Stimulated activated naive CD8-positive, alpha-beta T cell treated with anti-CD3 and anti-CD28 coated beads, Interleukin-15, Interleukin-2, amounts not matched to agents 100 ng/mL and 50 ng/mL, for 24 hours (primary cell): ENCODE results near the gene IL31.
"Not testable (repeated sequence)": the region's sequence is repeated elsewhere in the genome, so short reads cannot be mapped to it uniquely, and the experiment has no call there.

ENCODE experiments used
- H3K27ac Mint-ChIP-seq: one replicate; pipeline ENCODE4 v1.8.0; 2021; ENCODE audit warnings: mild to moderate bottlenecking, mixed read lengths
- H3K27me3 Mint-ChIP-seq: one replicate; pipeline ENCODE4 v1.8.0; 2021; ENCODE audit warnings: mixed read lengths
- H3K36me3 Mint-ChIP-seq: one replicate; pipeline ENCODE4 v1.8.0; 2021; ENCODE audit warnings: low read depth, mixed read lengths
- H3K4me1 Mint-ChIP-seq: one replicate; pipeline ENCODE4 v1.8.0; 2021; ENCODE audit warnings: low read depth, mixed read lengths
- H3K4me3 Mint-ChIP-seq: one replicate; pipeline ENCODE4 v1.8.0; 2021; ENCODE audit warnings: mild to moderate bottlenecking, mixed read lengths
- H3K9me3 Mint-ChIP-seq: one replicate; pipeline ENCODE4 v1.8.0; 2021; ENCODE audit warnings: mixed read lengths

IL31 gene

DNA sequence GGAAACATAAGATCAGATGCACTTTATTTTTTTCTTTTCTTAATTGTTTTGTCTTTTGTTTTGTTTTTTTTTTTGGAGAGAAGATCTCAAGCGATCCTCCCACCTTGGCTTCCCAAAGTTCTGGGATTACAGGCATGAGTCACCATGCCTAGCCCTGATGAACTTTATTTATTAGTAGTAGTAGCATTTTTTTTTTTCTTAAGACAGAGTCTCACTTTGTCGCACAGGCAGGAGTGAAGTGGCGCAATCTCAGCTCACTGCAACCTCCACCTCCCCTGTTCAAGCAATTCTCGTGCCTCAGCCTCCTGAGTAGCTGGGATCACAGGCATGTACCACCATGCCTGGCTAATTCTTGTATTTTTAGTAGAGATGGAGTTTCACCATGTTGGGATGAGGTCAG lies 2.5 kb upstream of the IL31 start:
- not testable (repeated sequence) for H3K27ac Mint-ChIP-seq, H3K4me3 Mint-ChIP-seq, H3K9me3 Mint-ChIP-seq, H3K27me3 Mint-ChIP-seq, H3K36me3 Mint-ChIP-seq
- peaks cover 17% of the 10 kb centered on the region for H3K4me1 Mint-ChIP-seq

- Mint-ChIP-seq H3K4me3 (no peak overlapping the region), H3K4me1 (peaks cover 13% of the 10 kb centered on the region), H3K36me3 (no peaks in the 10 kb centered on the region), H3K27me3 (peaks cover 10% of the 10 kb centered on the region), H3K27ac (no peak overlapping the region), H3K9me3 (no peaks in the 10 kb centered on the region)
These were observed 1.6 kb downstream of the IL31 start for GRCh38 chr12:122172262-122172939.

GRCh38 chr12:122171399-122171798 lies 2.6 kb downstream of the IL31 start:
- H3K9me3 Mint-ChIP-seq: no peaks in the 10 kb centered on the region
- H3K27ac Mint-ChIP-seq: no peak overlapping the region
- no peaks in the 10 kb centered on the region for H3K36me3 Mint-ChIP-seq

GRCh38 chr12:122168492-122168891 lies 5.5 kb downstream of the IL31 start:
- Mint-ChIP-seq H3K27ac (no peak overlapping the region), H3K4me1 (peaks cover 8% of the 10 kb centered on the region), H3K4me3 (no peak overlapping the region), H3K36me3 (no peaks in the 10 kb centered on the region), H3K9me3 (no peaks in the 10 kb centered on the region), H3K27me3 (peaks cover 3% of the 10 kb centered on the region)

More at GRCh38 chr12:122171399-122171798, 2.6 kb downstream of the IL31 start:
- H3K4me3 Mint-ChIP-seq: no peak overlapping the region
- peaks cover 10% of the 10 kb centered on the region for H3K27me3 Mint-ChIP-seq
- H3K4me1 Mint-ChIP-seq: peaks cover 15% of the 10 kb centered on the region

DNA sequence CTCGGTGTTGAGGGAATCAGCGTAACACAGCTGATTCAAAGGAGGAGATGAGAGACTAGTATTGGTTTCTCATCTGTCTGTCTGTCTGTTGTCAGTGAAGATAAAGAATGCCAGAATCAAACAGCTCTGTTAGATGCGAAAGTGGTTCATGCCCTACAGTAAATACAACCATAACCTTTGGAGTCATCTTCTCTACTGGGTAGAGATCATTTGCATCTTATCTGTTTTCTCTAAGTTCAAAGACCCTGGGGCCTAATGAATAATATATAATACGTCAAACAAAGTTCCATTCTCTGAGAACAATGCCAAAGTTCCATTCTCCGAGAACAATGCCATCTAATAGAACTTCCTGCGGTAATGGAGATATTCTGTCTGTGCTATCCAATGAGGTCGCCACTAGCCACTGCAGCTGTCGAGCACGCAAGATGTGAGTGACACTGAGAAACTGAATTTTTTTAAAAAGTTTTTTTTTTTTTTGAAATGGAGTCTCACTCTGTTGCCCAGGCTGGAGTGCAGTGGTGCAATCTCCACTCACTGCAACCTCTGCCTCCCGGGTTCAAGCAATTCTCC lies 6.6 kb downstream of the IL31 start:
- Mint-ChIP-seq H3K4me3 (no peak overlapping the region), H3K27ac (no peak overlapping the region), H3K4me1 (peaks cover 14% of the 10 kb centered on the region), H3K36me3 (no peaks in the 10 kb centered on the region), H3K9me3 (no peaks in the 10 kb centered on the region), H3K27me3 (peaks cover 3% of the 10 kb centered on the region)

DNA sequence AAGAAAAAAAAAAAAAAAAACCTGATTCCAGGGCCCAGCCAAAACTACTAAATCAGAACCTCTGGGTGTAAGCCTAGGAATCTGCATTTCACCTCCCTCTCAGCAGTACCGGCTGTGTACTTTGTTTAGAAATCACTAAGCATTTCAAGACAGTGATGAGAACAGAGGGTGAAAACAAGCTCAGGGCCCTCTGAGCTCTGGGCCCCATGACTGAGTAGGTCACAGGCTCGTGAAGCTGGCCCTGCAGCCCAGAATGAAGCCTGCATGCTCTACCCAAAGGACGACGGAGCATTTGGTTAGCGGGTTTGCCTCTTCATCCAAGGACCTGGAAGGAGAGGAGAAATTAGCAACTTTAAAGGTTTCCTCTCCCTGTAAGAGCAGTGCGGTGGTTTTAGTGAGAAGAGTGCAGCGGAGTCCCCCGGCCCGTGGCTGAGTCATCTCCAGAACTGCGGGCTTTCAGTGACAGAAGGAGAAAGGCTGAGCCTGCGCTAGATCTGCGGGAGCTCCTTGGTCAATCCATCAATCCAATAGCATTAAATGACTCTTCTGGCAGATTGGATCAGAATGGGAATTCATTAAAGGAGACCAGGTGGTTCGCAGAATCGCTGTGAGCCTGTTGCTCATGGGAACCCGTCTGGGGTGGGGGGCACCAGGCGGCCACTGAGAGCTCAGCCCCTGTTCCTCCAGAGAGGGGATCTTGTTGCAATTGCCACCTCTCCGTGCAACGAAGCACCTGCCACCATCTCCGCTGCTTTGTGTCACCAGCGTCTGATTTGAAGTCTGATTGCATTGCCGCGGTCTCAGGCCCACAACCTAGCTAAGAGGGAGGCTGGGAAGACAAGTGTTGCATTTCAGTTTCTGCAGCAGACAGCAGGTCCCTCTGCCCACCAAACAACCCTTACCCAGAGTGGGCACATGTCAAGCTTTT lies 7.3 kb downstream of the IL31 start:
- H3K9me3 Mint-ChIP-seq: no peaks in the 10 kb centered on the region
- no peak overlapping the region for H3K27ac Mint-ChIP-seq
- no peaks in the 10 kb centered on the region for H3K36me3 Mint-ChIP-seq
- H3K27me3 Mint-ChIP-seq: peaks cover 3% of the 10 kb centered on the region
- H3K4me3 Mint-ChIP-seq: no peak overlapping the region
- H3K4me1 Mint-ChIP-seq: peaks cover 22% of the 10 kb centered on the region

- H3K27ac Mint-ChIP-seq: no peak overlapping the region
- no peaks in the 10 kb centered on the region for H3K36me3 Mint-ChIP-seq
- H3K4me1 Mint-ChIP-seq: peaks cover 24% of the 10 kb centered on the region
- no peaks in the 10 kb centered on the region for H3K27me3 Mint-ChIP-seq
- H3K9me3 Mint-ChIP-seq: no peaks in the 10 kb centered on the region
- no peak overlapping the region for H3K4me3 Mint-ChIP-seq
These were observed 11.0 kb downstream of the IL31 start for GRCh38 chr12:122162976-122163375.

DNA sequence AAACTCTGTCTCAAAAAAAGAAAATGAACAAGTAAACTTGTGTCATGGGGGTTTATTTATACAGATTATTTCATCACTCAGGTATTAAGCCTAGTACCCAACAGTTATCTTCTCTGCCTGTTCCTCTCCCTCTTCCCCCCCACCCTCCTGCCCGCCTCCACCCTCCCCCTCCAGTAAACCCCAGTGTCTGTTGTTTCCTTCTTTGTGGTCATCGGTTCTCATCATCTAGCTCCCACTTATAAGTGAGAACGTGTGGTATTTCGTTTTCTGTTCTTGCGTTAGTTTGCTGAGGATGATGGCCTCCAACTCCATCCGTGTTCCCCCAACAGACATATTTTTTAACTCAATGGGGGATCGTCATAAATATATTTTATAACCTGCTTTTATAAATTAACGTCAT lies 12.3 kb downstream of the IL31 start:
- Mint-ChIP-seq H3K36me3 (no peaks in the 10 kb centered on the region), H3K9me3 (no peaks in the 10 kb centered on the region), H3K27me3 (no peaks in the 10 kb centered on the region), H3K27ac (no peak overlapping the region), H3K4me3 (no peak overlapping the region), H3K4me1 (peaks cover 21% of the 10 kb centered on the region)

GRCh38 chr12:122160761-122161160 lies 13.3 kb downstream of the IL31 start:
- Mint-ChIP-seq H3K4me3 (no peak overlapping the region), H3K36me3 (no peaks in the 10 kb centered on the region), H3K27ac (no peak overlapping the region), H3K9me3 (no peaks in the 10 kb centered on the region), H3K27me3 (no peaks in the 10 kb centered on the region), H3K4me1 (peaks cover 21% of the 10 kb centered on the region)

- Mint-ChIP-seq H3K36me3 (no peaks in the 10 kb centered on the region), H3K27ac (no peak overlapping the region), H3K27me3 (no peaks in the 10 kb centered on the region), H3K4me3 (no peak overlapping the region), H3K4me1 (peaks cover 18% of the 10 kb centered on the region), H3K9me3 (no peaks in the 10 kb centered on the region)
These were observed 14.1 kb downstream of the IL31 start for GRCh38 chr12:122159882-122160281.

DNA sequence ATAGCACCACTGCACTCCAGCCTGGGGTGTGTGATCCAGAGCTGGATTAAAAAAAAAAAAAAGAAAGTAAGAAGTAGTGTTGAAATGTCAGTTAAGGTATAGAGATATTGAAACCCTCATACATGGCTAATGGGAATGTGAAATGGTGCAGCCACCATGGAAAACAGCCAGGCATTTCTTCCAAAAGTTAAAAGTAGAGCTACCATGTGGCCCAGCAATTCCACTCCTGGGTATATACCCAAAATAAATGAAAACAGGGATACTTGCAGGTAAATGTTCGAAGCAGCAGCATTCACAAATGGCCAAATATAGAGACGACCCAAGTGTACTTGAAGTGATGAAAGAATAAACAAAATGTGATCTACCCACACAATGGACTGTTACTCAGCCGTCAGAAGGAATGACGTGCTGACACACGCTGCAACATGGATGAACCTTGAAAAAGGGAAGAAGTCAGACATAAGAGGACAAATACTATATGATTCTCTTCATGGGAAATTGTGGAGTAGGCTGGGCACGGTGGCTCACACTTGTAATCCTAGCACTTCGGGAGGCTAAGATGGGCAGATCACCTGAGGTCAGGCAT lies 15.2 kb downstream of the IL31 start:
- Mint-ChIP-seq H3K27me3 (no peaks in the 10 kb centered on the region), H3K36me3 (no peaks in the 10 kb centered on the region), H3K9me3 (no peaks in the 10 kb centered on the region), H3K4me1 (peaks cover 17% of the 10 kb centered on the region), H3K27ac (no peak overlapping the region), H3K4me3 (no peak overlapping the region)

DNA sequence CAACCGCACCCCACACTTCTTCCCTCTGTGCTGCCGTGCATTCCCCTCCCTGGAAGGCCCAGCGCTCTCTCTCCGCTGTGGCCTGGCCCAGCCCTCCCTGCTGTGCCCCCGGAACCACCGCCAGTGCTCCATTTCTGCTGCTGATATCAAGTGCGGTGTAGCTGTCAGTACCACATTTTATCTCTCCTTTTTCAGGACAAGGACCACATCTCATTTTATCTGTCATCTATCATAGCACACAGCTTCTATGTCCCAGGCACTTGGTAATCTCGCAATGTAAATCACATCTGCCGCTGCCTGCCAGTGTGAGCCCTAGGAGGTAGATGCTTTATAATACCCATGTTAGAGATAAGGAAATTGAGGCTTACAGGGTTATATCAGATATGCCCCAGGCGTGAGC lies 18.3 kb downstream of the IL31 start:
- H3K36me3 Mint-ChIP-seq: no peaks in the 10 kb centered on the region
- no peak overlapping the region for H3K27ac Mint-ChIP-seq
- no peaks in the 10 kb centered on the region for H3K9me3 Mint-ChIP-seq
- no peaks in the 10 kb centered on the region for H3K27me3 Mint-ChIP-seq
- no peak overlapping the region for H3K4me3 Mint-ChIP-seq
- no peaks in the 10 kb centered on the region for H3K4me1 Mint-ChIP-seq

GRCh38 chr12:122152754-122153153 lies 21.3 kb downstream of the IL31 start:
- Mint-ChIP-seq H3K4me1 (no peaks in the 10 kb centered on the region), H3K9me3 (no peaks in the 10 kb centered on the region), H3K27ac (no peak overlapping the region), H3K4me3 (no peak overlapping the region), H3K36me3 (no peaks in the 10 kb centered on the region), H3K27me3 (no peaks in the 10 kb centered on the region)

DNA sequence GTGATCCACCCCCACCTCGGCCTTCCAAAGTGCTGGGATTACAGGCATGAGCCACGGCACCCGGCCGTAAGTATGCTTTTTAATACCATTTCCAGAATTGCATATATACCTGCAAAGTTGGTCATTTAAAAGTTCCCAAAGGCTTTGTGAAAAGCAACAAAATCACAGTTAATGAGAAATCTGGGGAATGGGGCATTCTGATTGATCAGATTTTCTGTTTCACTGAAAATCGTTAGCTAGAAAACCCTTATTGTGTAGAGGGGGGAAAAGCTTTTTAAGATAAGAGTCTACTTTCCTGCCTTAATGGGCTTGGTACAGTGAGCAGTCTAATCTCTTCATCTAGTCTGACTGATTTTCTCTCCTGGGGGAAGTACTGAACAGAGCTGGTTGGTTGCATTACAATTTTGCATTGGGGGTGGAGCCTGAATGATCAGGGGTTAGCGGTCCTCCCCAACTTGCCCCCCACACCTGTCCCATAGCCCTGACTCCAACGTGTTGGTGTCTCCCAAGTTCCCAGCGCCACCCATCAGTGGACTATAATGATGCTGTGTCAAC lies 23.8 kb downstream of the IL31 start:
- Mint-ChIP-seq H3K36me3 (no peaks in the 10 kb centered on the region), H3K4me3 (no peak overlapping the region), H3K9me3 (no peaks in the 10 kb centered on the region), H3K27ac (no peak overlapping the region), H3K4me1 (no peaks in the 10 kb centered on the region), H3K27me3 (no peaks in the 10 kb centered on the region)

DNA sequence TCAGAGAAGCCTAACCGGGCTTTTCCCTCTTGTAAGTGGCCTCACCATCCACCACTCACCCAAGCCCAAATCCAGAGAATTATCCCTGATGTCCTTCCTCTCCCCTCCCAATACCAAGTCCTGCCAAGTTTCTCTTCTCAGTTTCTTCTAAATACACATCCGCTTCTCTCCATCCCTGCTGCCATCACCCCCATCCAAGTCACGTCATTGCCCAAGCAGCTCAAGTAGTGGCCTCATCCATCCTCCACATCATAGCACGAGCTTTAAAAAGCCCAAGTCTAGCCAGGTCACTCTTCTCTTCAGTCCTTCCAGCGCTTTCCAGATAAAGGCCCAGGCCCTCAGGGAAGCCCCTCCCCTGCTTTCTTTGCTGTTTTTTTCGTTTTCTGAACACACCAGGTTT lies 25.4 kb downstream of the IL31 start:
- Mint-ChIP-seq H3K4me1 (no peaks in the 10 kb centered on the region), H3K9me3 (no peaks in the 10 kb centered on the region), H3K27me3 (no peaks in the 10 kb centered on the region), H3K36me3 (peaks cover 5% of the 10 kb centered on the region), H3K27ac (no peak overlapping the region), H3K4me3 (no peak overlapping the region)
